HG03066 (cell line): ENCODE measurements around the gene DENND2A.
"Not testable (repeated sequence)": the region's sequence is repeated elsewhere in the genome, so short reads cannot be mapped to it uniquely, and the experiment has no call there.

Experiments used
- ATAC-seq: cut with Tn5 transposase; IDR thresholded peaks from one replicate; pipeline ENCODE4 v1.9.1; 2021; ENCODE audit warnings: low read depth; ENCODE audit not compliant: unreplicated experiment

Gene DENND2A

GRCh38 chr7:140593672-140593982 lies 47.0 kb downstream of the DENND2A start:
- peak; percentile 69 for ATAC-seq

GRCh38 chr7:140592964-140593671 lies 47.5 kb downstream of the DENND2A start:
- no peak for ATAC-seq

GRCh38 chr7:140591180-140591902 lies 49.3 kb downstream of the DENND2A start:
- no peak for ATAC-seq

GRCh38 chr7:140587243-140587642 lies 53.4 kb downstream of the DENND2A start:
- ATAC-seq = no peak

- ATAC-seq = no peak
Observed at GRCh38 chr7:140586516-140586915, 54.1 kb downstream of the DENND2A start.

GRCh38 chr7:140585333-140585732 lies 55.3 kb downstream of the DENND2A start:
- no peak for ATAC-seq

- no peak for ATAC-seq
Observed at GRCh38 chr7:140584195-140584851, 56.3 kb downstream of the DENND2A start.

- ATAC-seq = no peak
Observed at GRCh38 chr7:140581411-140581810, 59.2 kb downstream of the DENND2A start.

- ATAC-seq = no peak
Observed at GRCh38 chr7:140577651-140578050, 63.0 kb downstream of the DENND2A start.

GRCh38 chr7:140576589-140576988 lies 64.0 kb downstream of the DENND2A start:
- no peak for ATAC-seq

GRCh38 chr7:140571538-140572122 lies 69.0 kb downstream of the DENND2A start:
- ATAC-seq = no peak

- ATAC-seq = no peak
Observed at GRCh38 chr7:140570120-140570519, 70.5 kb downstream of the DENND2A start.

GRCh38 chr7:140568021-140568813 lies 72.4 kb downstream of the DENND2A start:
- no peak for ATAC-seq

- not testable (repeated sequence) for ATAC-seq
Observed at GRCh38 chr7:140566186-140566585, 74.4 kb downstream of the DENND2A start.

- ATAC-seq = not testable (repeated sequence)
Observed at GRCh38 chr7:140565761-140566160, 74.9 kb downstream of the DENND2A start.

GRCh38 chr7:140564643-140565042 lies 76.0 kb downstream of the DENND2A start:
- no peak for ATAC-seq

GRCh38 chr7:140562926-140563481 lies 77.6 kb downstream of the DENND2A start:
- ATAC-seq = no peak

GRCh38 chr7:140559410-140559809 lies 81.2 kb downstream of the DENND2A start:
- ATAC-seq = no peak

- ATAC-seq = no peak
Observed at GRCh38 chr7:140557809-140558518, 82.6 kb downstream of the DENND2A start.

- no peak for ATAC-seq
Observed at GRCh38 chr7:140557069-140557468, 83.5 kb downstream of the DENND2A start.
